ENCODE measurements around the gene FOXG1.

FOXG1 gene

GRCh38 chr14:28757786-28758185, 8.8 kb upstream of the FOXG1 start:
- no peak overlapping the region for H3K4me3 ChIP-seq (ENCODE audit: low read depth, low read length)
- TF ChIP-seq CTCF (IDR thresholded peaks at IDR 0.05; ENCODE audit: low read depth, low read length, missing control alignments): no peak
- DNase-seq (ENCODE audit: low read depth): no peak

- no peak for TF ChIP-seq CTCF (IDR thresholded peaks at IDR 0.05; ENCODE audit: low read depth, low read length, missing control alignments)
- no peak for DNase-seq (ENCODE audit: low read depth)
- H3K4me3 ChIP-seq (ENCODE audit: low read depth, low read length): no peak overlapping the region
These were observed 8.2 kb upstream of the FOXG1 start for GRCh38 chr14:28758253-28758884.

GRCh38 chr14:28758885-28759652, 7.5 kb upstream of the FOXG1 start:
- no peak for TF ChIP-seq CTCF (IDR thresholded peaks at IDR 0.05; ENCODE audit: low read depth, low read length, missing control alignments)
- no peak overlapping the region for H3K4me3 ChIP-seq (ENCODE audit: low read depth, low read length)
- no peak for DNase-seq (ENCODE audit: low read depth)

- no peak for DNase-seq (ENCODE audit: low read depth)
- no peak overlapping the region for H3K4me3 ChIP-seq (ENCODE audit: low read depth, low read length)
- TF ChIP-seq CTCF (IDR thresholded peaks at IDR 0.05; ENCODE audit: low read depth, low read length, missing control alignments): no peak
These were observed 6.8 kb upstream of the FOXG1 start for GRCh38 chr14:28759653-28760313.

- no peak for DNase-seq (ENCODE audit: low read depth)
- no peak for TF ChIP-seq CTCF (IDR thresholded peaks at IDR 0.05; ENCODE audit: low read depth, low read length, missing control alignments)
- H3K4me3 ChIP-seq (ENCODE audit: low read depth, low read length): no peak overlapping the region
These were observed 6.1 kb upstream of the FOXG1 start for GRCh38 chr14:28760431-28760996.

GRCh38 chr14:28761438-28762291, 4.9 kb upstream of the FOXG1 start:
- no peak for DNase-seq (ENCODE audit: low read depth)
- TF ChIP-seq CTCF (IDR thresholded peaks at IDR 0.05; ENCODE audit: low read depth, low read length, missing control alignments): no peak
- no peak overlapping the region for H3K4me3 ChIP-seq (ENCODE audit: low read depth, low read length)
